ENCODE data around the gene CCDC177.

The CCDC177 gene

GRCh38 chr14:69570836-69571330 is 3.8 kb downstream of the CCDC177 start:
- Histone ChIP-seq H3K4me3 (ENCODE audit: low read depth, low read length) (no peak overlapping the region), H3K9me3 (ENCODE audit: control insufficient read depth, insufficient read depth, low read depth, low read length) (no peaks in the 10 kb centered on the region), H3K36me3 (ENCODE audit: control insufficient read depth in 2 of 2, insufficient read depth in 1 of 2, low read length in 2 of 2) (no peaks in the 10 kb centered on the region), H3K4me1 (ENCODE audit: control insufficient read depth, insufficient read depth, low read length) (peaks cover 3% of the 10 kb centered on the region), H3K27ac (ENCODE audit: extremely low read depth, low read depth, low read length) (no peak overlapping the region)
- TF ChIP-seq ZNF501 (tag by site-specific recombination; IDR thresholded peaks at IDR 0.05) (no peak), ZNF133 (tag by site-specific recombination; IDR thresholded peaks at IDR 0.05) (no peak), ZSCAN16 (tag by site-specific recombination; IDR thresholded peaks at IDR 0.05) (no peak), ZNF791 (tag by site-specific recombination; IDR thresholded peaks at IDR 0.05) (no peak), GLIS1 (tag by site-specific recombination; IDR thresholded peaks at IDR 0.05) (no peak), KLF16 (tag by site-specific recombination; IDR thresholded peaks at IDR 0.05) (no peak), BCL6B (tag by site-specific recombination; IDR thresholded peaks at IDR 0.05) (no peak), ZNF184 (tag by site-specific recombination; IDR thresholded peaks at IDR 0.05) (no peak), ZNF76 (tag by site-specific recombination; IDR thresholded peaks at IDR 0.05; ENCODE audit: borderline replicate concordance, low read depth) (no peak), ZNF792 (tag by site-specific recombination; IDR thresholded peaks at IDR 0.05) (no peak), SCRT2 (tag by site-specific recombination; IDR thresholded peaks at IDR 0.05) (no peak), ZFP37 (tag by site-specific recombination; IDR thresholded peaks at IDR 0.05) (no peak)
- CTCF ChIA-PET, result interaction anchor here (0.6 to 1.4 kb wide), 4 partner anchors 9 to 1344 kb away, joined by 3 to 9 read pairs (median 3); no protein-coding TSS in a partner anchor
- POLR2A ChIA-PET, result no interaction called here

- Histone ChIP-seq H3K9me3 (ENCODE audit: control insufficient read depth, insufficient read depth, low read depth, low read length) (no peaks in the 10 kb centered on the region), H3K4me1 (ENCODE audit: control insufficient read depth, insufficient read depth, low read length) (peaks cover 3% of the 10 kb centered on the region), H3K27ac (ENCODE audit: extremely low read depth, low read depth, low read length) (no peak overlapping the region), H3K36me3 (ENCODE audit: control insufficient read depth in 2 of 2, insufficient read depth in 1 of 2, low read length in 2 of 2) (no peaks in the 10 kb centered on the region), H3K4me3 (ENCODE audit: low read depth, low read length) (no peak overlapping the region)
- ChIA-PET POLR2A (no interaction called here), CTCF (interaction anchor here (1.4 to 1.7 kb wide), 2 partner anchors 10 to 21 kb away, joined by 4 to 9 read pairs; no protein-coding TSS in a partner anchor)
- TF ChIP-seq PRDM10 (tag by site-specific recombination; IDR thresholded peaks at IDR 0.05) (no peak), ZNF148 (tag by site-specific recombination; IDR thresholded peaks at IDR 0.05; ENCODE audit: borderline replicate concordance) (no peak), GLIS1 (tag by site-specific recombination; IDR thresholded peaks at IDR 0.05) (no peak), AEBP2 (tag by site-specific recombination; IDR thresholded peaks at IDR 0.05; ENCODE audit: borderline replicate concordance) (no peak), ZNF280D (tag by site-specific recombination; IDR thresholded peaks at IDR 0.05) (no peak), ZNF596 (tag by site-specific recombination; IDR thresholded peaks at IDR 0.05) (no peak)
These were observed 4.8 kb downstream of the CCDC177 start for GRCh38 chr14:69569859-69570258.

Measured in HEK293 (cell line).